T1000 (cell line): ENCODE data around the gene RNF213.
"Not testable (repeated sequence)": the region's sequence is repeated elsewhere in the genome, so short reads cannot be mapped to it uniquely, and the experiment has no call there.

Experiments used
- DNase-seq: peaks from one replicate; lab custom pipeline; 2025; ENCODE audit warnings: mixed read lengths; lab: John Stamatoyannopoulos, UW

RNF213 gene

GRCh38 chr17:80319999-80320344 lies 59.3 kb downstream of the RNF213 start:
- no peak for DNase-seq

DNA sequence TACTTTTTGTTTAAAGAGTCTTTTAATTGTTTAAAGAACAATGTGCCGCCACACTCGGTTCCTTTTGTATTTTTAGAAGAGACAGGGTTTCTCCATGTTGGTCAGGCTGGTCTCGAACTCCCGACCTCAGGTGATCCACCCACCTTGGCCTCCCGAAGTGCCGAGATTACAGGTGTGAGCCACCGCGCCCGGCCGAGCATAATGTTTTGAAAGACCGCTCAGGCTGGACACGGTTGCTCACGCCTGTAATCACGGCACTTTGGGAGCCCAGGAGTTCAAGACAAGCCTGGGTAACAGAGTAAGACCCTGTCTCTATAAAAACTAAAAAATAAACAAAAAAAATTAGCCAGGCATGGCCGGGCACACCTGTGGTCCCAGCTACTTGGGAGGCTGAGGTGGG lies 59.8 kb downstream of the RNF213 start:
- no peak for DNase-seq

- DNase-seq, result no peak
These were observed 62.2 kb downstream of the RNF213 start for GRCh38 chr17:80322864-80323263.

- no peak for DNase-seq
These were observed 63.3 kb downstream of the RNF213 start for GRCh38 chr17:80323982-80324381.

DNA sequence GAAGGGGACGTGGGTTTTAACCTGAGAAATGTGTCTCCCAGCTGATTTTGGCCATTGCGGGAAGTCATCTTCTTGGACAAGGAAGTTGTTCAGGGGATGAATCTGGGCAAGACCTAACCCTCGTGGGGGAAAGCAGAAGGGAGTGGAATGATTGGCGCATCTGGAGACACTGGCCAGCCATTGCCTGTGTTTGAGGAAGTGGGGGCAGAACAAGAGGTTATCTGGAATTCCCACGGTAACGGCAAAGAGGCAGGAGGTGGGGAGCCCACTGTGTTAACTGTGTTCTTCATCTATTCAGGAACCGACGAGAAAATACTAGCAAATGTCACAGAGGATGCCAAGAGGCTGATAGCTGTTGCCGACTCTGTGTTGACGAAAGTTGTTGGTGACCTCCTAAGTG lies 66.9 kb downstream of the RNF213 start:
- DNase-seq, result no peak

DNA sequence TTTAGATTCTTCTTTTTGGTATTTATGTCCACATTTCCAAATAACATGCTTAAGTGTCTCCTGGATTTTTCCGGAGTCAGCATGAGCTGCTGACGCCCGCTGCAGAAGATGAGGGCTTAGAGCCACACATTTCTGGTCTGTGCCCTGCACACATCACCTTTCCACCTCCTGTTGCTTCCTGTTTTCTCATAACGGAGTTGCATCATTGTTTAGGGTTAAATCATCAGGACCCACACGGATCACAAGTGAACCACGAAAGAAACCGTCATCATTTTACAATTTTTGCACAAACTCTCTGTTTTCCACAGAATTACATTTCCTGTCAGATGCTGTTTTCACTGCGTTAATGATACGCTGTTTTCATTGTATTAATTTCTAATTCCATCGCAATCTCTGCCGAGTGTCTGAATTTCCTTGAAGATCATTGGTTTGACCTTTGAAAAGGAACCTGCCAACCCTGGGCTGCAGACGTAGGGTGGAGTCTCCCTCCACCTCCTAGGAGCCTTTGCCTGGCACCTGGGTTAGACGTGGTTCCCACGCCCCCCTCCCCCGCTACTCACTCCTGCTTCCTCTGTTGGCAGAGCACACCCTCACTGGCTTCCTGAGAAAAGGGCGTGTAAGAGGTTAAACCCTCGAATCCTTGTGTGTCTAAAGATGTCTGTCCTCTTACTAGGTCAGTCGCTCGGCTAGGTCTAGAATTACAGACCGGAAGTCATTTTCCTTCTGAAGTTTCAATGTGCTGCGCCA lies 68.2 kb downstream of the RNF213 start:
- no peak for DNase-seq

DNA sequence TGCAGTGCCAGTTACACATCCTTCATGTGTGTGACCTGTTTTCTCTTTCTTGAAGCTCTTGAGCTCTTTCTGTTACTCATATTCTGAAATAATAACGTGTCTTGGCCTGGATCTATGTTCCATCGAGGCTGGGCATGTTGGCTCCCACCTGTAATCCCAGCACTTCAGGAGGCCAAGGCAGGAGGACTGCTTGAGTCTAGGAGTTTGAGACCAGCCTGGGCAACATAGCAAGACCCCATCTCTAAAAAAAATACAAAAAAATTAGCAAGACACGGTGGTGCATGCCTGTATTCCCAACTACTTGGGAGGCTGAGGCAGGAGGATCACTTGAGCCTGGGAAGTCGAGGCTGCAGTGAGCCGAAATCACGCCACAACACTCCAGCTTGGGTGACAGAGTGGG lies 68.8 kb downstream of the RNF213 start:
- DNase-seq, result not testable (repeated sequence)

DNA sequence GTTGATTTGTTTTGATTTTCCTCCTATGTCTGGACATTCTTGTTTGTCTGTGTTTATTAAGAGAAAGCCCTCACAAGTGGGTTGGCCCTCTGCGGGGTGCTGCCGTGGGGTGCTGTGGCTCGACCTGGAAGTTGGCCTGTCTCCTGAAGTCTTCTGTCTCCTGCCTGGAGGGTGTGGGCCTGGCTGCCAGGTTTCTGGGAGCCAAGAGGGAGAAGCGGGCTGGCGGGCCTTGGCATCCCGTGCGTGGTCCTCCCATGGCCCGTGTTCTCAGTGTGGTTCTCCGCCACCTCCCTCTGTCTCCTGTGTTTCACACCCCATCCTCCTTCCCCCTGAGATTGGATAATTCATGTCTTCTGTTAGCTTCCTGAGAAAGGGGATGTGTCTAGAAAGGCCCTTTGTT lies 69.6 kb downstream of the RNF213 start:
- DNase-seq, result no peak

DNA sequence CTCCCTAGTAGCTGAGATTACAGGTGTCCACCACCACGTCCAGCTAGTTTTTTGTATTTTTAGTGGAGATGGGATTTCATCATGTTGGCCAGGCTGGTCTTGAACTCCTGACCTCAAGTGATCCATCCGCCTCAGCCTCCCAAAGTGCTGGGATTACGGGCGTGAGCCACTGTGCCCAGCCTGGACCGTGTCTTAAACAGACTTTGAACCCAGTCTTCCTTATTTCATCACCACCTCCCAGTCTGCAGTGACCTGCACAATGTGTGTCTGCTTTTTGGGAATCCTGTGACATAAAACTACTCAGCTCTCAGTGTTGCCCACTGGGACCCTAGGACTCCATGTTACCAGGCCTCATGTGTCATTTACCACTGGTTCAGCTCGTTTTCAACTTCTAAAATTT lies 70.3 kb downstream of the RNF213 start:
- DNase-seq, result not testable (repeated sequence)

DNA sequence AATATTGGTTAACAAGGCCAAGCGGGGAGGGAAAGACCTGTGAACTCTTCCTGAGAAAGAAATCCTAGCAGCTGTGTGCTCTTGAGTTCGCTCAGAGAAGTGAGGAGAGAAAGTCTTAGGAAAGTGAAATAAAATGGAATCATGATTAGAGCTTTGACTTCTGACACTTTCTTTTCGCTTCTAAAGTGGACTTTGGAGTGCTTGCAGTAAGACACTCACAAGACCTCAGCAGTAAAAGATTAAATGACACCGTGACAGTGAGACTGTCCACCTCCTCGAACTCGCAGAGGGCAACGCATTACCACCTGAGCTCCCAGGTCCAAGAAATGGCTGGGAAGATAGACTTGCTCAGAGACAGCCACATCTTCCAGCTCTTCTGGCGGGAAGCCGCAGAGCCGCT lies 71.2 kb downstream of the RNF213 start:
- DNase-seq, result no peak

GRCh38 chr17:80337195-80337895 lies 76.7 kb downstream of the RNF213 start:
- DNase-seq, result no peak

- no peak for DNase-seq
These were observed 78.5 kb downstream of the RNF213 start for GRCh38 chr17:80339118-80339517.

DNA sequence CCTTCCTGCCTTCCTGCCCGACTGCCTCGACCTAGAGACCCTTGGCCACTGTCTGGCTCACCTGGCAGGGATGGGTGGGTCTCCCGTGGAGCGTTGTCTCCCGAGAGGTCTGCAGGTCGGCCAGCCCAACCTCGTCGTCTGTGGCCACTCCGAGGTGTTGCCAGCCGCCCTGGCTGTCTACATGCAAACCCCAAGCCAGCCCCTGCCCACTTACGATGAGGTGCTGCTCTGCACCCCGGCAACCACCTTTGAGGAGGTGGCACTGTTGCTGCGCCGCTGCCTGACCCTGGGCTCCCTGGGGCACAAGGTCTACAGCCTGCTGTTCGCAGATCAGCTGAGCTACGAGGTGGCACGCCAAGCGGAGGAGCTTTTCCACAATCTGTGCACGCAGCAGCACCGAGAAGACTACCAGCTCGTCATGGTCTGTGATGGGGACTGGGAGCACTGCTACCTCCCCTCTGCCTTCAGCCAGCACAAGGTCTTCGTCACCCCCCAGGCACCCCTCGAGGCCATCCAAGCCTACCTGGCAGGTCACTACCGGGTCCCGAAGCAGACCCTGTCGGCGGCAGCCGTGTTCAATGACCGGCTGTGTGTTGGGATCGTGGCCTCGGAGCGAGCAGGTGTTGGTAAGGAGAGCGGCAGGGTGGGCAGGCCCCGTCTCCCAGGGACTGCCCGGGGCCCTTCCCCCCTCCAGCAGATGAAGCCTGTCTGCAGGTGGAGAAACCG lies 79.2 kb downstream of the RNF213 start:
- DNase-seq, result no peak

GRCh38 chr17:80345321-80345720 lies 84.7 kb downstream of the RNF213 start:
- DNase-seq, result no peak

DNA sequence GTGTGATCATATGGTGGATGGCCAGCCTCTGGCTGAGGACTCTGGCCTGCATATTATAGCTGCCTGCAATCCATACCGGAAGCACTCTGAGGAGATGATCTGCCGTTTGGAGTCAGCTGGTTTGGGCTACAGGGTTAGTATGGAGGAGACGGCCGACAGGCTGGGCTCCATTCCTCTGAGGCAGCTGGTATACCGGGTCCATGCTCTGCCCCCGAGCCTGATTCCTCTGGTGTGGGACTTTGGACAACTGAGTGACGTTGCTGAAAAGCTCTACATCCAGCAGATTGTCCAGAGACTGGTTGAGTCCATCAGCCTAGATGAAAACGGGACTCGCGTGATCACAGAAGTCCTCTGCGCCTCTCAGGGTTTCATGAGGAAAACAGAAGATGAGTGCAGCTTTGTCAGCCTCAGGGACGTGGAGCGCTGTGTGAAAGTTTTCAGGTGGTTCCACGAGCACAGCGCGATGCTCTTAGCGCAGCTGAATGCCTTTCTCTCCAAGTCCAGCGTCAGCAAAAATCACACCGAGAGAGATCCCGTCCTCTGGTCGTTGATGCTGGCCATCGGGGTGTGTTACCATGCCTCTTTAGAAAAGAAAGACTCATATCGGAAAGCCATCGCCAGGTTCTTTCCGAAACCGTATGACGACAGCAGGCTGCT lies 85.3 kb downstream of the RNF213 start:
- DNase-seq, result no peak

DNA sequence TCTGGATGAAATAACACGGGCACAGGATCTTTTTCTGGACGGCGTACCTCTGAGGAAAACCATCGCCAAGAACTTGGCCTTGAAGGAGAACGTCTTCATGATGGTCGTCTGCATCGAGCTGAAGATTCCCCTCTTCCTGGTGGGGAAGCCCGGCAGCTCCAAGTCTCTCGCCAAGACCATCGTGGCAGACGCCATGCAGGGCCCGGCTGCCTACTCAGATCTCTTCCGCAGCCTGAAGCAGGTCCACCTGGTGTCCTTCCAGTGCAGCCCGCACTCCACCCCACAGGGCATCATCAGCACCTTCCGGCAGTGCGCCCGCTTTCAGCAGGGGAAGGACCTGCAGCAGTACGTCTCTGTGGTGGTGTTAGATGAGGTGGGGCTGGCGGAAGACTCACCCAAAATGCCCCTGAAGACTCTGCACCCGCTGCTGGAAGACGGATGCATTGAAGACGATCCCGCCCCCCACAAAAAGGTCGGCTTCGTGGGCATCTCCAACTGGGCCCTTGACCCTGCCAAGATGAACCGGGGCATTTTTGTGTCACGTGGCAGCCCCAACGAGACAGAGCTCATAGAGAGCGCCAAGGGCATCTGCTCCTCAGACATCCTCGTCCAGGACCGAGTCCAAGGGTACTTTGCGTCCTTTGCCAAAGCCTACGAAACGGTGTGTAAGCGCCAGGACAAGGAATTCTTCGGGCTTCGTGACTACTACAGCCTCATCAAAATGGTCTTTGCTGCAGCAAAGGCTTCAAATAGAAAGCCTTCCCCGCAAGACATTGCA lies 86.0 kb downstream of the RNF213 start:
- DNase-seq, result no peak

DNA sequence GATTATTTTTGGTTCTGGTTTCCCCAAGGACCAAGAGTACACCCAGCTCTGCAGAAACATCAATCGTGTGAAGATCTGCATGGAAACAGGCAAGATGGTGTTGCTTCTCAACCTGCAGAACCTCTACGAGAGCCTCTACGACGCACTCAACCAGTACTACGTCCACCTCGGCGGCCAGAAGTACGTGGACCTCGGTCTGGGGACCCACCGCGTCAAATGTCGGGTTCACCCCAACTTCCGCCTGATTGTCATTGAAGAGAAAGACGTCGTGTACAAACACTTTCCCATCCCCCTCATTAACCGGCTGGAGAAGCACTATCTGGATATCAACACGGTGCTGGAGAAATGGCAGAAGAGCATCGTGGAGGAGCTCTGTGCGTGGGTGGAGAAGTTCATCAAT lies 86.9 kb downstream of the RNF213 start:
- no peak for DNase-seq

- DNase-seq, result no peak
These were observed 87.3 kb downstream of the RNF213 start for GRCh38 chr17:80347948-80348351.

DNA sequence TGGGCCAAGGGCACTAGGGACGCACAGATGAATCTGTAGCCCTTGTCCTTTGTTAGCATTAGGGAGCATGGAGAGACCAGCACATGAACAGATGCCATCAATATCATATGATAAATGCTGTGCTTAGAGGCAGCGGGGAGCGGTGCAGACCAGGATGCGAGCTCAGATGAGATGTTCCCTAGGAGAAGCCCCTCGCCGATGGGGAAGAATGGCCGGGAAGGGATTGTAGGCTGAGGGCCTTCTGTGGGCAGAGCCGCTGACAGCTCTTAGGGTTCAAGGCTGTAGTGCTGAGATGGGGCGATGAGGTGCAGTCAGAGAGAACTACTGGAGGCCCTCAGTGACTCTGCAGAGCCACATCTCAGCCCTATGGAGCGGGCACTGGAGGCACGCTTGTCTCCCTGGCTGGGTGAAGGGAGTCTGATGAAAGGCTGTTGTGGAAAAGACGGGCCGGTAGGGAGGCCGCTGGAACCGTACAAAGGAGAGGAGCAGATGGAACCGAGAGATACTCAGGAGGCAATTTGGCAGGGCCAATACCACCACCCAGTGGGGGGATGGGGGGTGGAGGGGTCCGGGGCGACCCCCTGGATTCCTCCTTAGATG lies 88.0 kb downstream of the RNF213 start:
- no peak for DNase-seq

DNA sequence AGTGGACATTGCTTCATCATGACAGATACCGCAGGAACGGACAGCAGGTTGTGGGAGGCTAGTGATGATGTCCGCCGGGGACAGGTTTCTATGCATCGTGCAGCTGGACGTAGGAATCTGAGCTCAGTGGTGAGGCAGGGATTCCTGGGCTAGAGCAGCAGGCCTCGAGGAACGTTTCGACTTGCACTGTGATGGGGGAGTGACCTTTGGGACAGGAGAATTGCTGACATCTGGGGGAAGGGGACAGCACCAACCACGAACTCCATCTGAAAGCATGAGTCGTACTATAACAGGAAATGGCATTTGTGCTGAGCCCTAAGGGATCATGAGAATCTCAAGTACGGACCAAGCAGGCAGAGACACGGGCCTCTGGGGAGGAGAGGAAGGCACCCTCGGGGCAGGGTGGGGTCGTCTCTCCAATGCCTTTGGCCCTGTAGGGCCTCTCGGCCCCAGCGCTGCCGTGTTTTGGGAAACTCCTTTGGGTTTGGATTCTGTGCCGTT lies 88.5 kb downstream of the RNF213 start:
- DNase-seq, result no peak

DNA sequence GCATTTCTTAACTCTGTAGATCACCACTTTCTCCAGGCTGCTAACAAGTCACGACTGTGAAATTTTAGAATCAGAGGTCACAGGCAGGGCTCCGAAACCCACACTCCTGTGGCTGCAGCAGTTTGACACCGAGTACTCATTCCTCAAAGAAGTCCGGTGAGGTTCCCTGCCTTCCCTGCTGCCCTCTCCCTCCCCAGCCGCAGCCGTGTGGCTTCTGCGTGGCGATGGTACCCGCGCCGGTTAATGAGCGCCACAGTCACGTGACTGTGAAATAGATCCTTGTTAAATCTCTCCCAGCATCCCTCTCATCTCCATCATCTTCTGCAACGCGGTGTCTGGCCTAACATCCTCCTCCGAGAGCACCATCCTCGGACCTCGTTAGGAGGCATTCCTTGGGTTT lies 89.1 kb downstream of the RNF213 start:
- DNase-seq, result no peak
